ENCODE measurements around the gene WDR62.
"Not testable (repeated sequence)": the region's sequence is repeated elsewhere in the genome, so short reads cannot be mapped to it uniquely, and the experiment has no call there.

The WDR62 gene

GRCh38 chr19:36060430-36060829 lies 5.7 kb downstream of the WDR62 start:
- Histone ChIP-seq H3K4me3 (ENCODE audit: low read depth in 1 of 2, low read length in 2 of 2) (no peak overlapping the region), H3K9me3 (ENCODE audit: control insufficient read depth in 1 of 2, low read length in 2 of 2) (no peaks in the 10 kb centered on the region), H3K27ac (ENCODE audit: low read length) (no peak overlapping the region), H3K4me1 (ENCODE audit: control insufficient read depth in 1 of 2, insufficient read depth in 2 of 2, low read length in 2 of 2) (peaks cover 0 to 1% of the 10 kb centered on the region in 2 donors), H3K27me3 (ENCODE audit: low read depth, low read length) (no peaks in the 10 kb centered on the region), H3K36me3 (ENCODE audit: control insufficient read depth in 1 of 2, insufficient read depth in 2 of 2, low read length in 2 of 2) (no peaks in the 10 kb centered on the region)

GRCh38 chr19:36061367-36061766 lies 6.7 kb downstream of the WDR62 start:
- Histone ChIP-seq H3K4me3 (ENCODE audit: low read depth in 1 of 2, low read length in 2 of 2) (no peak overlapping the region), H3K36me3 (ENCODE audit: control insufficient read depth in 1 of 2, insufficient read depth in 2 of 2, low read length in 2 of 2) (no peaks in the 10 kb centered on the region), H3K27ac (ENCODE audit: low read length) (no peak overlapping the region), H3K9me3 (ENCODE audit: control insufficient read depth in 1 of 2, low read length in 2 of 2) (no peaks in the 10 kb centered on the region), H3K4me1 (ENCODE audit: control insufficient read depth in 1 of 2, insufficient read depth in 2 of 2, low read length in 2 of 2) (no peaks in the 10 kb centered on the region), H3K27me3 (ENCODE audit: low read depth, low read length) (no peaks in the 10 kb centered on the region)

GRCh38 chr19:36064826-36065225 lies 10.1 kb downstream of the WDR62 start:
- Histone ChIP-seq H3K4me1 (ENCODE audit: control insufficient read depth in 1 of 2, insufficient read depth in 2 of 2, low read length in 2 of 2) (no peaks in the 10 kb centered on the region), H3K9me3 (ENCODE audit: control insufficient read depth in 1 of 2, low read length in 2 of 2) (no peaks in the 10 kb centered on the region), H3K27ac (ENCODE audit: low read length) (no peak overlapping the region), H3K36me3 (ENCODE audit: control insufficient read depth in 1 of 2, insufficient read depth in 2 of 2, low read length in 2 of 2) (no peaks in the 10 kb centered on the region), H3K4me3 (ENCODE audit: low read depth in 1 of 2, low read length in 2 of 2) (no peak overlapping the region), H3K27me3 (ENCODE audit: low read depth, low read length) (no peaks in the 10 kb centered on the region)

GRCh38 chr19:36067681-36068080 lies 13.0 kb downstream of the WDR62 start:
- Histone ChIP-seq H3K4me1 (ENCODE audit: control insufficient read depth in 1 of 2, insufficient read depth in 2 of 2, low read length in 2 of 2) (no peaks in the 10 kb centered on the region), H3K4me3 (ENCODE audit: low read depth in 1 of 2, low read length in 2 of 2) (no peak overlapping the region), H3K27ac (ENCODE audit: low read length) (no peak overlapping the region), H3K36me3 (ENCODE audit: control insufficient read depth in 1 of 2, insufficient read depth in 2 of 2, low read length in 2 of 2) (no peaks in the 10 kb centered on the region), H3K27me3 (ENCODE audit: low read depth, low read length) (no peaks in the 10 kb centered on the region), H3K9me3 (ENCODE audit: control insufficient read depth in 1 of 2, low read length in 2 of 2) (no peaks in the 10 kb centered on the region)

- H3K27ac ChIP-seq (ENCODE audit: low read length); H3K27me3 ChIP-seq (ENCODE audit: low read depth, low read length); H3K4me1 ChIP-seq (ENCODE audit: control insufficient read depth in 1 of 2, insufficient read depth in 2 of 2, low read length in 2 of 2); H3K4me3 ChIP-seq (ENCODE audit: low read depth in 1 of 2, low read length in 2 of 2); H3K36me3 ChIP-seq (ENCODE audit: control insufficient read depth in 1 of 2, insufficient read depth in 2 of 2, low read length in 2 of 2); H3K9me3 ChIP-seq (ENCODE audit: control insufficient read depth in 1 of 2, low read length in 2 of 2): not testable (repeated sequence)
These were observed 14.3 kb downstream of the WDR62 start for GRCh38 chr19:36068810-36069499.

GRCh38 chr19:36072081-36072480 lies 17.4 kb downstream of the WDR62 start:
- Histone ChIP-seq H3K4me1 (ENCODE audit: control insufficient read depth in 1 of 2, insufficient read depth in 2 of 2, low read length in 2 of 2) (no peaks in the 10 kb centered on the region), H3K4me3 (ENCODE audit: low read depth in 1 of 2, low read length in 2 of 2) (no peak overlapping the region), H3K36me3 (ENCODE audit: control insufficient read depth in 1 of 2, insufficient read depth in 2 of 2, low read length in 2 of 2) (no peaks in the 10 kb centered on the region), H3K27me3 (ENCODE audit: low read depth, low read length) (no peaks in the 10 kb centered on the region), H3K27ac (ENCODE audit: low read length) (no peak overlapping the region), H3K9me3 (ENCODE audit: control insufficient read depth in 1 of 2, low read length in 2 of 2) (no peaks in the 10 kb centered on the region)

GRCh38 chr19:36073121-36073876 lies 18.6 kb downstream of the WDR62 start:
- Histone ChIP-seq H3K9me3 (ENCODE audit: control insufficient read depth in 1 of 2, low read length in 2 of 2) (no peaks in the 10 kb centered on the region), H3K27me3 (ENCODE audit: low read depth, low read length) (no peaks in the 10 kb centered on the region), H3K4me1 (ENCODE audit: control insufficient read depth in 1 of 2, insufficient read depth in 2 of 2, low read length in 2 of 2) (no peaks in the 10 kb centered on the region), H3K4me3 (ENCODE audit: low read depth in 1 of 2, low read length in 2 of 2) (no peak overlapping the region), H3K36me3 (ENCODE audit: control insufficient read depth in 1 of 2, insufficient read depth in 2 of 2, low read length in 2 of 2) (no peaks in the 10 kb centered on the region), H3K27ac (ENCODE audit: low read length) (no peak overlapping the region)

GRCh38 chr19:36079389-36079945 lies 24.8 kb downstream of the WDR62 start:
- no peaks in the 10 kb centered on the region for H3K36me3 ChIP-seq (ENCODE audit: control insufficient read depth in 1 of 2, insufficient read depth in 2 of 2, low read length in 2 of 2)
- H3K4me3 ChIP-seq (ENCODE audit: low read depth in 1 of 2, low read length in 2 of 2), result no peak overlapping the region
- no peaks in the 10 kb centered on the region for H3K9me3 ChIP-seq (ENCODE audit: control insufficient read depth in 1 of 2, low read length in 2 of 2)
- H3K27me3 ChIP-seq (ENCODE audit: low read depth, low read length), result no peaks in the 10 kb centered on the region
- no peak overlapping the region for H3K27ac ChIP-seq (ENCODE audit: low read length)
- no peaks in the 10 kb centered on the region for H3K4me1 ChIP-seq (ENCODE audit: control insufficient read depth in 1 of 2, insufficient read depth in 2 of 2, low read length in 2 of 2)

- H3K27ac ChIP-seq (ENCODE audit: low read length), result no peak overlapping the region
- no peaks in the 10 kb centered on the region for H3K9me3 ChIP-seq (ENCODE audit: control insufficient read depth in 1 of 2, low read length in 2 of 2)
- no peaks in the 10 kb centered on the region for H3K4me1 ChIP-seq (ENCODE audit: control insufficient read depth in 1 of 2, insufficient read depth in 2 of 2, low read length in 2 of 2)
- H3K27me3 ChIP-seq (ENCODE audit: low read depth, low read length), result no peaks in the 10 kb centered on the region
- no peak overlapping the region for H3K4me3 ChIP-seq (ENCODE audit: low read depth in 1 of 2, low read length in 2 of 2)
- no peaks in the 10 kb centered on the region for H3K36me3 ChIP-seq (ENCODE audit: control insufficient read depth in 1 of 2, insufficient read depth in 2 of 2, low read length in 2 of 2)
These were observed 26.7 kb downstream of the WDR62 start for GRCh38 chr19:36081385-36081784.

- Histone ChIP-seq H3K4me1 (ENCODE audit: control insufficient read depth in 1 of 2, insufficient read depth in 2 of 2, low read length in 2 of 2) (no peaks in the 10 kb centered on the region), H3K4me3 (ENCODE audit: low read depth in 1 of 2, low read length in 2 of 2) (no peak overlapping the region), H3K36me3 (ENCODE audit: control insufficient read depth in 1 of 2, insufficient read depth in 2 of 2, low read length in 2 of 2) (no peaks in the 10 kb centered on the region), H3K27ac (ENCODE audit: low read length) (no peak overlapping the region), H3K27me3 (ENCODE audit: low read depth, low read length) (no peaks in the 10 kb centered on the region), H3K9me3 (ENCODE audit: control insufficient read depth in 1 of 2, low read length in 2 of 2) (no peaks in the 10 kb centered on the region)
These were observed 27.2 kb downstream of the WDR62 start for GRCh38 chr19:36081894-36082293.

- H3K4me3 ChIP-seq (ENCODE audit: low read depth in 1 of 2, low read length in 2 of 2), result no peak overlapping the region
- no peaks in the 10 kb centered on the region for H3K36me3 ChIP-seq (ENCODE audit: control insufficient read depth in 1 of 2, insufficient read depth in 2 of 2, low read length in 2 of 2)
- H3K27me3 ChIP-seq (ENCODE audit: low read depth, low read length), result no peaks in the 10 kb centered on the region
- no peak overlapping the region for H3K27ac ChIP-seq (ENCODE audit: low read length)
- H3K4me1 ChIP-seq (ENCODE audit: control insufficient read depth in 1 of 2, insufficient read depth in 2 of 2, low read length in 2 of 2), result no peaks in the 10 kb centered on the region
- H3K9me3 ChIP-seq (ENCODE audit: control insufficient read depth in 1 of 2, low read length in 2 of 2), result no peaks in the 10 kb centered on the region
These were observed 28.2 kb downstream of the WDR62 start for GRCh38 chr19:36082916-36083315.

Data from muscle layer of duodenum (tissue), 2 donors.